Effector CD8-positive, alpha-beta T cell (primary cell): ENCODE measurements around the gene ZPLD1.

Experiments used
- DNase-seq: peaks from one replicate; lab custom pipeline; 2025; lab: John Stamatoyannopoulos, UW

Gene ZPLD1

DNA sequence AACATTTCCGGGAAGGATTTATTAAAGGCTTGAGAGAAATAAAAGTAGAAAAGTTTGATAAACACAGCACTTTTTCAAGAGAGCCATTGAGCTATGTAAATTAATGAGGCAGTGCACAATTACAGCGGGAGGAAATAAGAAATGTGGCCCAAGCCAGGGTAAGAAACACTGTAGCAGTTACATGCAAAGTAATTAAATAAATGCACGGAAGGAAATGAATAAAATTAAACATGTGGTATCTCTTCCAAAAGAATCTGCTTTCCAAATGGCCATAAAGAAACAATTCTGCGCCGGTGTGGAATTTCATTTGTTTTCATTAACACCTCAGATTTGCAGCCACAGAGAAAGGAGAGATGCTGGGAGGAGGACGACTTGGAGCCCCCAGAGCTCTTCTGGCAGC, 35.3 kb downstream of the ZPLD1 start:
- DNase-seq, result no peak

DNA sequence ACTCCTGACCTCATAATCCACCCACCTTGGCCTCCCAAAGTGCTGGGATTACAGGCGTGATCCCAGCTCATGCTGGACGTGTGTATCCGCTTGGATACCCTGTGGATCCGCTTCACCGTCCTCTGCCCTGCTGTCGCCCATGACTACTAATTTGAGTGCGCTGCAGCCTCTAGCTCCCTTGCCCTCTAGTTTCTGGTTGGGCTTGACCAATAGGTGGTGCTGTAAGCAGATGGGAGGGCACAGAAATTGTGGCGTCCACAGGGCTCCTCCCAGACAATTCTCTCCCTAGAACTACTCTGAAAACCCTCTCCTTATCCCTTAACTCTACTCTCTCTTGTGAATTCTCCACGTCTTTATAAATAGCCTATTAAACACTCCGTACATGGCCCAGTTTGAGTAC, 36.2 kb downstream of the ZPLD1 start:
- DNase-seq, result no peak

DNA sequence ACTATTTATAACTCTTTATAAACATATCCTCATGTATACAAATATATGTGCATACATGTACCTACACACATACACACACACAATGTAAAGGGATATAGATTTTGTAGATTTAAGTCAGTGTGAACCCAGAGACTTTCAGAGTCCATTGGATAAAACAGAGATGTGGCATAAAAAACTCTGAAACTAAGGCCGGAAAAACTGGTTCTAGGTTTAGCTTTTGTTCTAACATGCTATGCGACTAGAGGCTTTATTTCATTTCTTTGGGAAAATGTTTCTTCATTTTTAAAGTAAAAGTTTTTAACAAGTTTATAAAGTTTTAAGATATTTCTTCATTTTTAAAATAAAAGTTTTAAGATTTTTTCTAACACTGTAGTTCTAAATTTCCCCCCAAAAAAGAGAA, 36.7 kb downstream of the ZPLD1 start:
- DNase-seq, result no peak

DNA sequence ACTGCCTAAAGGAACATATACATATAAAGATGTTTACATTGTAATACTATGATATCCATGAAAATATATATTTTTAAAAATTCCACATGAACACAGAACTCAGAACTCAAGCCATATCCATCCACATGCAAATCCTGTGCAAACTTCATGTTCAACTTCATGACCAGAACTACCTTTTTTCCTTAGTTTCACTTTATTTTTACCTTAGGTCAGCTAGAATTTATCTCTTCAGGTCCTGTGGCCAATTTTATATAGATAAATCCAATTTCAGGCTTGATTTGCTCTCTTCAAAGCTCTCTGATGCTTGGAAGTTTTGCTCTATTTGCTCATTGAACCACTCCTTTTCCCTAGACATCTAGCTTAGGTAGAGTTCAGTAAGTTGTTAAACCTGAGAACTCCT, 38.8 kb downstream of the ZPLD1 start:
- no peak for DNase-seq

DNA sequence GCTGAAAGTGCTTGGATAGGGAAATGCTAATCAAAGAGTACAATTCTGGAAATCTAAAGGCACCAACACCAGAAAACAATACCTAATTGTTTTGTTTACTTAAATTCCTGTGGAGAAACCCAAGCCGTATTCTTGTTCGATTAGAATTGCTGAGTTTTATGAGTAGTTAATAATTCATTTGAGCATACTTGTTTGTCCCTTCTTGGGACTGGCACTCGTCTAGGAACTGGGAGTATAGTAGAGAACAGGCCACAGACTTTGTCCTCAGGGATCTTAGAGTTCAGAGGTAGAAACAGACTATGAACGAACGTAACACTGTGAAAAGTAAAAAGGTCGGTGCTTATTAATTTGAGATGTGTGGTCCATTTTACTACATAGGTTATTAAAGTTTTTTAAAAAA, 39.4 kb downstream of the ZPLD1 start:
- no peak for DNase-seq

DNA sequence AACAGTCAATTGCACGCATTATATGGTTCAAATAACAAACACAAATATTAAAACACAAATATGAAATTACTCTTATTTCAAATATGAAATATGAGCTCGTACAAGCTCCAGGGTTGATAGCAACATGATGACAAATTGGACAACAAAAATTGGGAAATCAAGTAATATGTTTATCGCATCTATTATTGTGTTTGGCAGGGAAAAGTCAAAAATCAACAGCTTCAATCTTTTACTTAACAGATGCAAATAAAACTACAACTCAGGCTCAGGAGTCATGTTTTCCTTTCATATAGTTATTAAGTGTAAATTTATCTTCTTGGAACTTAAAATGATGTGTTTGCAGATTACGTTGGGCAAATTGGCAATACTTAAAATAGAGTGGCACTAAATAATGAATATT, 41.4 kb downstream of the ZPLD1 start:
- no peak for DNase-seq

DNA sequence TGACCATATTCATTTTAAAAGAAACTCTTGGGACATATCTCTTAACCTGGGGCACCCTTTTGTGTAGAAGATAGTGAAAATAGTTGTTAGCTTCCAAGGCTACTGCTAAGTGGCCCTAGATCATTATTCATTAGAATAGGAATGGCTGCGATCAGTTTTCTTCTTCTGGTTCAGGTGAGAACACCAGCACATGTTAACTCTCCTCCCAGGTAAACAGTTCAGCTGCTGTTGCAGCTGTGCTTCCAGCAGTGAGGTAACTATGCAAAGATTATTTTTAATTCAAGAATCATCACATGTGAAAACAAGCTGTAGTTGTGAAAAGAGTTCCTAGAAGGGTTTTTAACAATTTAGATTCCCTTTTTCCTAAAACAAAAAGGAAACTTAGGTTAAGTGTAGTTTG, 43.3 kb downstream of the ZPLD1 start:
- no peak for DNase-seq

DNA sequence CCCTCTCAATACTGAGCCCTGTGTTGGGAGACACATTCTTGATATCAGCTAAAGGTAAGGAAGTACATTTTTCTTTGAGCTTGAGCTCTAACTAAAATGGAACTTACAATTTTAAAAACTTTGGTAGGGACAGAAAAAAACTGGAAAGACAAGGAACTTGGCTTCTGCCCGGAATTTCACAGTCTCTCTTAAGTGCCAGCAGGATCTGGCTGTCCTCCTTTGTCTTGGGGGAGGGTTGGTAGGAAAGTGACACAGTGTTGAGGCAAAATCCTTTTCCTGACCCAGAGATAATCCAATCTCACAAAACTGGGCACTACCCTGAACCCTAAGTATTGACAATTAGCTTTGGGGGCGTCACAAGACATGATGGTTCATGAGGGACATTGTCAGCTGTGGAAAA, 45.3 kb downstream of the ZPLD1 start:
- DNase-seq, result no peak

DNA sequence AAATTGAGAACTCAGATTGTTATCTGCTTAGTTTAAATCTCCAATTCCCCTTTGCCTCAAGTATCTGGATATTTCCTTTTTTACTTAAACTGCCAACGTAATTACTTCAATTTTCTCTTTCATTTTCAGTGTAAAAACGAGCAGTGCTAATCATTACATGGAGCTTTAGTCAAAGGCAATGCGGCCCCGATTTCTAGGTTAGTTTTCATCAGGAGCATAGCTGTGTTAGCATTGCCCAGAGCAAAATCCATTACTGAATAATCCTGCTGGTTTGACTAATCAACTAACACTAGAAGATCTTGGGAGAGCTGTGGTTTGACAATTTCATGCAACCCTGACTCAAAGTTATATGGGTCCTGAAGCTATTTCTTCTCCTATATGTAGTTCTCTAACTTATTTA, 46.2 kb downstream of the ZPLD1 start:
- DNase-seq, result no peak

DNA sequence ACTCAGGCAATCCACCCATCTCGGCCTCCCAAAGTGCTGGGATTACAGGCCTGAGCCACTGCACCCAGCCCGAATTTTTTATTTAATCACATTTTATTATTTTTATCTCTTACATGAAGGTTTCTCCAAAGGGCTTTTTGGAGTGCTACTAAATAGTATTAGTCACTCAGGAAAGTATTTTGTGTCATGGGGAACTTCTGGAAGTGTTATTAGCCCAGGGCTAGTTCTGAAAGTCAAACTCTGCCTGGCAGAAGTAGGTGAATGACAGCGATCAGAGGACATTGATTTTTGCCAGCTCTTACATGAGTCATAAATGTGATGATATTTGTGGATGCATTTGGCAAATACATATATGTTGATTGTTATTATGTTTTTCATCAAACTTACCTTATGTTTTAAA, 48.7 kb downstream of the ZPLD1 start:
- no peak for DNase-seq

DNA sequence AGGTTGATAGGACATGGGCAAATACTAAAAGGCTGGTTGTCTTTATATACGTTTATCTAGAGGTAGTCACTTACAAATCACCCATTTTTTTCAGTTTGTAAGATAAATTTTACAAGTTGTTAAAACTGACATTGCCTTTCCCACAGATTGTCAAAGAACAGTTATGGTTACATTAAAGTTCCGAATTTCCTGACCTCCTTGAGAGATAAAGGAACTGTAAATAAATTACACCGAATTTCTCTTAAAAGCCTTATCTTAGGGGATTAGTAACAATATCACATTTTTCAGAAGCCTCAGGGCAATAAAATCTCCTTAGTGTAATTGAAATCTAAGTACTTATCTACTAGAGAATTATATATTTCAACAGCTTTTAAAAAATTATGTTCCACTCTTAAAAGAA, 49.5 kb downstream of the ZPLD1 start:
- no peak for DNase-seq

DNA sequence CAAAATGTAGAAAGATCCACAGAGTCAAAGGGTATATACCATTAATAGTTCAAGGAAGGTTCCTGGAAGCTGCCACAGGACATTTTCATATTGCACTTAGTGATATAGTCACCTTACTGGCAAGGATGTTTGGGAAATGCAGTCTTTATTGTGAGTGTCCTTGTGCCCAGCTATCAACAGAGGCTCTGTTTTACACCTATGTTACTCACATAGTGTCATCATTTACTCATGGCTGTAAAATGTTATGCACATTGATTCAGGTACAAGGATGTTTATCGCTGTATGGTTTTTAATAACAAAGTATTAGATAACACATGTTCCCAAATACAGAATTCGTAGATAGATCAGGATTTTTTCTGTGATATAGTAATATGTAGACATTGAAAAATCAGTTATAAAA, 50.9 kb downstream of the ZPLD1 start:
- no peak for DNase-seq

DNA sequence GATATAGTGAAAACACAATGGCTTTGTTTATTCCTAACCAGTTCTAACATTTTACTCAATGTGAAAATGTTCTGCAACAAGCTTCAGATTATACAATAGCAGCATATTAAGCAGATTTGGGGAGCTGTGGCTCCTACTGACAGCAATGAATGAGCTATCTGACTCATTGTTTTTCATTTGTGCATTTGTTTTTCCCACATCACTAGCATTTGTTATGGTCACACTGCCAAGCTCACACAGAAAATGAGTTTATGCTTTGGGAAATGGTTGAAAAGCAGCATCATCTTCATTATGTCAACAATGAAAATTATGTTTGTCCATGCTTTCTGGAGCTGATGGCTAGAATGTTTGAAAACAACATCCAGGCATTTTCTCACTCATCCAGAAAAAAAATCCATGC, 53.5 kb downstream of the ZPLD1 start:
- no peak for DNase-seq

DNA sequence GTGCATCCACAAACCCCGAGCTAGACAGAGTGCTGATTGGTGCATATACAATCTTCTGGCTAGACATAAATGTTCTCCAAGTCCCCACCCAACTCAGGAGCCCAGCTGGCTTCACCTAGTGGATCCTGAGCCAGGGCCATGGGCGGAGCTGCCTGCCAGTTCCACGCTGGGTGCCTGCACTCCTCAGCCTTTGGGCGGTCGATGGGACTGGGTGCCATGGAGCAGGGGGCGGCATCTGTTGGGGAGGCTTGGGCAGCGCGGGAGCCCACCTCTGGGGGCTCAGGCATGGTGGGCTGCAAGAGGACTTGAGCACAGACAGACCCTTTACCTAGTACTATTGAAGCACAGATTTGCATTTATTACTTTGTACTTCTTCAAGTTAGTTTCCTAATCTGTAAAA, 57.5 kb downstream of the ZPLD1 start:
- no peak for DNase-seq

DNA sequence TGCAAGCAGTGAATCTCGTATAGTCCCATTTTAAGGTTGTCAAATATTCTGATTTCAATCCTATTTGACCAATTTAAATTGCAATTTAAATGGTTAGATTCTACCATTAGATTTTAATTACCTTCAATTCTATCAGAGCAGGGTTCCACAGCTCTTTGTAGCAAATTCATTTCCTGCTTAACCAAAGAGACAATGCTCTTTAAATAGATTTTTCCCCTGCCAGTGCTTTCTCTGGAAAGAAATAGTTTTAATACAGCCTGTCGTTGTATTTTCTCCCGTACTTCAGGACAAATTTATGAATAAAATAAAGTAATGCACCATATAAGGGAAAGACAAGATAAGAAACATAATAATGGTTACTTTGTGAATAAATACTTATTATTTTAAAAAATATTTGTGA, 62.8 kb downstream of the ZPLD1 start:
- DNase-seq, result no peak

DNA sequence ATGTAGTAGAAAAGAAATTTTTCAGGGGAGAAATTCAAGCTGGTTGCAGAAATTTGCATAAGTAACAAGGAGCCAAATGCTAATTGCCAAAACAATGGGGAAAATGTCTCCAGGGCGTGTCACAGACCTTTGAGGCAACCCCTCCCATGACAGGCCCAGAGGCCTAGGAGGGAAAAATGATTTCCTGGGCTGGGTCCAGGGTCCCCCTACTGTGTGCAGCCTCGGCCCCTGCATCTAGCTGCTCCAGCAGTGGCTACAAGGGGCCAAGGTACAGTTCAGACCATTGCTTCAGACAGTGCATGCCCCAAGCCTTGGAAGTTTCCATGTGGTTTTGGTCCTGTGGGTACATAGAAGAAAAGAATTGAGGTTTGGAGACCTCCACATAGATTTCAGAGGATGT, 70.7 kb downstream of the ZPLD1 start:
- DNase-seq, result no peak

DNA sequence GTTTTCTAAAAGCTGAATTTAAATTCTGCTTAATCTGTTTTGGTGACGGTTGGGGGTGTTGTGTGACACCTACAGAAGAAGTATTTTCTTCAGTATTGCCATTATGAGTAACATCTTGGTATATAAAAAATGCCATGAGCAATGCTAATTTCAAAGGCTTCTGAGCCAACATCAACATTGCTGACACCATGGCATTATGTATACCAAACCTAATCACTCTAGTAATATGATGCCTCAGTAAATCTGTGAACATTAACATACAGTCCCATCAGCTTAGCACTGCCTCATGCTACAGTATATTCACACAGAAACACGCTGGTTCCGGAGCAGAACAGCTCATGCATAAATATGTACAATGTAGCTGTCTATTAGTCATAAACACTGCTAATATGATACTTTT, 75.8 kb downstream of the ZPLD1 start:
- no peak for DNase-seq

DNA sequence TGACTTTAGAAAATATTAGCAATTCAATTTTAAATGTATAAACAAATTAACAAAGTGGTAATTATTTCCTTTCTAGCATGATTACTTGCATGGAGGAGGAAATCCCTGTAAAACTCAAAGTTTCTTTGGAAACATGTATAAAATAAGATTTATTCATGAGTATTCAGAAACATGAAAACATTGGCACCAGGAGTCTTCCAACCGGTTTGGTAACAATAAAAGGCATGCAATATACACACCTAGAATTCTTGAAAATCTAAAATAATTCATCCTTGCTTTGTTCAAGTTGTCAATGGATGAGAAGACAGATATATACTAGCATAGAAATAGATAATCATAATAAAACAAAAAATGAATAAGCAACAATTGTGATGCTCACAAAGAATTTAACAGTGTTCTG, 76.4 kb downstream of the ZPLD1 start:
- no peak for DNase-seq

DNA sequence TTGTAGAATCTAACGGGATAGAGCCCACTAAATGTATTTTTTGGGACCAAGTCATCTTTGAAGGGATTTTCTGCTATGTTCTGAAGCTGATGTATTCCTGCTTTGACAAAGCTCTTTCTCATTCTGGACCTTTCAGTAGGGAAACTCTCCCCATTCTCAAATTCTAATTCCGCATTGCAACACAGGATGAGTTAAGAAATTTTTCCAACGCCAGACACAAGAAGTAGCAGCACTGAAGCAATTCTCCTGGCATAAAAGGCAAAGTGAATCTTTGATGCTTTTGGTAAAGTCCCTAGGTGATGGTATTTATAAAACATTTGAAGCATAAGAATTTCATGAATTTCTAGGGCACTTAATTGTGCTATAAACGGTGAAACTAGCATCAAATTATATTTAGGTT, 76.8 kb downstream of the ZPLD1 start:
- no peak for DNase-seq

DNA sequence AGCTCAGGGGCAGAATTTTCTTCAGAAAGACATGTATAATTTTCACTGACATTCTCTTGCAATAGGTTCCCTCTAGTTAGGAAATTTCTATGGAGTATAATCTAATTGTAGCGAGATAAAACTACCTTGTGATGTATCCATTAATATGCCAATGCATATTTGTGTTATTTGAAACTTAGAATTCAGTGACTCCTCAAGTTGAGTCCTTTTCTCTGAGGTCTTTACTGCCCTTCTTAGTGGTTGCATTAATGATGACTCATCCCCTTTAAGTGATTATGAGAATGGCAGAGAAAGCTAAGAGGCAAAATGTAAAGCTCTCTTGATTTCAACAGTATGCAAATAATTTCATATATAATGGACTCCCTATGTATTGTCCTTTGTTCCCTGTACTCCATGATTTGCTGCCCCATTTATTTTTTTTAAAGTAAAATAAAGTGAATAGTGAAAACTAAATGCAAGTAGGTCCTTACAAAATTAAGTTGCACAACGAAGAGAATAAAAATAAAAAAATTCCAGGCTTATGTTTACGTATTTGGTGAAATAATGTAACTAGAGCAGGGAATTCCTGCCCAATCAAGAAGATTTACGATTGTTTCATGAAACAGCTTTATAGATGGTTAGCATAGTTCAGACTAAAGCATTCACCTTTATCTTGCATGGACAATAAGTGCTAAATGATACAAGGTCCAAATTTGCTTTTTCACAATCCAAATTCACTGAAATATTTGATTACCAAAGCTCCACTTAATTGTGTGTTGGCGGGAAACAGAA, 78.1 kb downstream of the ZPLD1 start:
- no peak for DNase-seq

DNA sequence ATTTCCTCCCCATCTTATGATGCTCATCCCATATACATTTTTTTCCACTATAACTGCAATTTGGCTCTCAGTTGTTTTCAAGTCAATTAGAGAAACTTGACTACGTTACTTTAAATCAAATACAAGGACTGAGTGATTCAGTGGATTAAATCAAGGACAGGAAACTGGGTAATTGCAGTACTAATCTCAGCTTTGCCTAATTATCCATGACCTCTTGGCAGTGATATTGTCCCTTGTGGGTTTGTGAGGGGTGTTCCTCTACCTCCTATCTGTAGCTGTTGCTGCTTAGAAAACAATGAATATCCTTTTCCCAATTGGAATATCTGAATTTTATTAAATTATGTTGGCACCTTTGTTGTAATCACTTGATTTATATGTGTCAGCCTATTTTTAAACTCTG, 79.4 kb downstream of the ZPLD1 start:
- DNase-seq, result no peak

DNA sequence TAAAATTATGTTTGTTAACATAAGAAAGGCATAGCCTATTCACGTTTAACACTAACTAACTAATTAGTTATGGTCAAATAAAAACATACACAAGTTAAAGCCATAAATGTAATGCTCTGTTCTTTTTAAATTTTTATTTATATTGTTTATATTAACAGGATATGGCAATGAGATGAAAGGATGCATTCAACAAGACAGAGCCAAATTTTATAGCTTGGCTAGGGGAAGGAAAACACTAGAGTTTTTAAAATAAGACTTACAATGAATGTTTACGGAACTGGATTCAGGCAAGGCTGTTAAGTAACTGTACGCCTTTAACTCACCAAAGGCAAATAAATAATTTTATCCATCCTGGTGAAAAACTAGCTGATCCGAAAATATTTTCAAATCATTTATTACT, 86.4 kb downstream of the ZPLD1 start:
- DNase-seq, result no peak

DNA sequence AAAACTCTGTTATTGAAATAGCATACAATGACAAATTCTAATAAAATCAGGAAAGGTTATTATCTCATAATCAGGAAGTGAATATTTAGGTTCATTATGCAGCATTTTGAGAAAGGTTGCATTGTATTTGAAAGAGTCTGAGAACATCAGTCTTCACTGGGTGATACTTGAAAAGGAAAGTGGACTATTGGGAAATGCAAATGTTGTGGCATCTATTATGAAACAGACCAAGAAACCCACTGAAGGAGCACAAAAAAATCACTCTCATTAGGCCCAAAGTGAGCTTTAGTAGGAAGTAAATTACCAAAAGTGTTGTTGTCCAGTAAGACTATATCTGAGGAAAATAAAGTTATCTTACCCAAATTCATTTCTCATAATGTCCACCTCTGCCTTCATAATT, 90.8 kb downstream of the ZPLD1 start:
- DNase-seq, result no peak

DNA sequence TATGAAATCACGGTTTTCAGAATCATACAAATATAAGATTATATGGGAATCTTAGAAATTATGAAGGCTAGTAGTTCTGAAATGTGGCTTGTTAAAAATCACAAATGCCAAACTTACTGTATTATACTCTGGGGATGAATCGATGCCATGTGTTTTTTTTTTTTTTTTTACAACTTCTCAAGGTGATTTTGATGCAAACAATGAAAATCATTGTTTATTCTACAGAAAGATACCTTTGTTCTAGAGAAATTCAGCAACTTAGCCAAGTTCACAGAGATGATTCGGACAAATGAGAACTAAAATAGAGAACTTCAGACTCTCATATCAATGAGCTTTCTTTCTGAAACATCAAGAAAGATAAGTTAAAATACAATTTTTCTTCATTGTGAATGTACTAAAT, 92.0 kb downstream of the ZPLD1 start:
- no peak for DNase-seq

DNA sequence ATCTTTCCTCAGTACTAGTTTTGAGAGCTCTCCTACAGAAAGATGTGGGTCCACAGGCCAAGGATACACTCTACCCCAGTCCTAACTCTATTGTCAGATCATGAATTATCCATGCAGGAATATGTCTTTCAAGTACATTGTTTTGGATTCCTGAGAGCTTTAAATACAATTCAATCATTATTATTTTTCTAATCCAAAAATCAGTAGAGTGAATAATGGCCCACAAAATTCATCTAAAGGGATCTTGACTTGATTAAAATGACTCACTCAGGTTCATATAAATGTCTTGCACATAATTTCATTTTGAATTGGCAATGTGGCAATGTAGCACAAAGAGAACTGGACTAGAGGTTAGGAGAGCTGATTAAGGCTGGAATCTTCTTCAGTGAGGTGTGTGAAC, 93.9 kb downstream of the ZPLD1 start:
- no peak for DNase-seq
